ENCODE measurements around the gene FBLN1. TPM values are rescaled to one million over a fixed set of nuclear protein-coding genes. Genes with fewer than 3 reads are reported as not detected.
"Not testable (repeated sequence)": the region's sequence is repeated elsewhere in the genome, so short reads cannot be mapped to it uniquely, and the experiment has no call there.

Gene FBLN1
- total RNA-seq, 1 donor from 2014 or later = 271 TPM

- peaks cover 12% of the 10 kb centered on the region for H3K9me3 Mint-ChIP-seq
- no peak for TF ChIP-seq CTCF (conservative IDR thresholded peaks at IDR 0.05)
- peaks cover 16% of the 10 kb centered on the region for H3K4me1 Mint-ChIP-seq (ENCODE audit: unreplicated experiment)
- no peaks in the 10 kb centered on the region for H3K36me3 Mint-ChIP-seq
- no peak overlapping the region for H3K4me3 Mint-ChIP-seq
- no peak overlapping the region for H3K27ac Mint-ChIP-seq
- H3K27me3 Mint-ChIP-seq = no peaks in the 10 kb centered on the region
- DNase-seq (ENCODE audit: extremely low spot score, unreplicated experiment) = no peak
Observed at GRCh38 chr22:45490836-45491235, 11.8 kb upstream of the FBLN1 start.

- DNase-seq (ENCODE audit: extremely low spot score, unreplicated experiment) = no peak
- Mint-ChIP-seq H3K27ac (no peak overlapping the region), H3K27me3 (no peaks in the 10 kb centered on the region)
Observed at GRCh38 chr22:45491841-45492240, 10.8 kb upstream of the FBLN1 start.

GRCh38 chr22:45493286-45493771 lies 9.4 kb upstream of the FBLN1 start:
- no peak overlapping the region for H3K27ac Mint-ChIP-seq

More at GRCh38 chr22:45491841-45492240, 10.8 kb upstream of the FBLN1 start:
- H3K4me3 Mint-ChIP-seq = no peak overlapping the region
- H3K9me3 Mint-ChIP-seq = peaks cover 12% of the 10 kb centered on the region
- H3K4me1 Mint-ChIP-seq (ENCODE audit: unreplicated experiment) = peaks cover 26% of the 10 kb centered on the region
- no peak for TF ChIP-seq CTCF (conservative IDR thresholded peaks at IDR 0.05)
- no peaks in the 10 kb centered on the region for H3K36me3 Mint-ChIP-seq

GRCh38 chr22:45494306-45494705 lies 8.4 kb upstream of the FBLN1 start:
- not testable (repeated sequence) for DNase-seq (ENCODE audit: extremely low spot score, unreplicated experiment); H3K4me3 Mint-ChIP-seq; H3K27ac Mint-ChIP-seq; H3K36me3 Mint-ChIP-seq; H3K9me3 Mint-ChIP-seq; H3K27me3 Mint-ChIP-seq
- peaks cover 37% of the 10 kb centered on the region for H3K4me1 Mint-ChIP-seq (ENCODE audit: unreplicated experiment)

More at GRCh38 chr22:45493286-45493771, 9.4 kb upstream of the FBLN1 start:
- DNase-seq (ENCODE audit: extremely low spot score, unreplicated experiment) = no peak
- TF ChIP-seq CTCF (conservative IDR thresholded peaks at IDR 0.05) = no peak
- Mint-ChIP-seq H3K36me3 (no peaks in the 10 kb centered on the region), H3K4me3 (no peak overlapping the region), H3K27me3 (no peaks in the 10 kb centered on the region), H3K4me1 (ENCODE audit: unreplicated experiment) (peaks cover 32% of the 10 kb centered on the region), H3K9me3 (peaks cover 11% of the 10 kb centered on the region)

GRCh38 chr22:45495616-45496015 lies 7.1 kb upstream of the FBLN1 start:
- DNase-seq (ENCODE audit: extremely low spot score, unreplicated experiment); H3K27ac Mint-ChIP-seq; H3K4me3 Mint-ChIP-seq; H3K9me3 Mint-ChIP-seq; H3K27me3 Mint-ChIP-seq; H3K36me3 Mint-ChIP-seq: not testable (repeated sequence)
- peaks cover 43% of the 10 kb centered on the region for H3K4me1 Mint-ChIP-seq (ENCODE audit: unreplicated experiment)

- Mint-ChIP-seq H3K27ac (no peak overlapping the region), H3K27me3 (no peaks in the 10 kb centered on the region), H3K36me3 (no peaks in the 10 kb centered on the region), H3K9me3 (peaks cover 4% of the 10 kb centered on the region), H3K4me3 (peak overlapping the region; percentile 47), H3K4me1 (ENCODE audit: unreplicated experiment) (peaks cover 44% of the 10 kb centered on the region)
- DNase-seq (ENCODE audit: extremely low spot score, unreplicated experiment) = no peak
- no peak for TF ChIP-seq CTCF (conservative IDR thresholded peaks at IDR 0.05)
Observed at GRCh38 chr22:45496451-45496941, 6.2 kb upstream of the FBLN1 start.

Measured in type B pancreatic cell (in vitro differentiated cells).